Measurements from ENCODE around the gene TNS2.

Gene TNS2

GRCh38 chr12:53053218-53054111, 3.6 kb downstream of the TNS2 start:
- TF ChIP-seq FOXP2 (optimal IDR thresholded peaks at IDR 0.05; ENCODE audit: borderline replicate concordance, extremely low read depth, extremely low read length, insufficient read depth) = no peak
- TF ChIP-seq POLR2AphosphoS5 (IDR thresholded peaks at IDR 0.05; ENCODE audit: low read depth, low read length) = no peak
- no peak for TF ChIP-seq REST (IDR thresholded peaks at IDR 0.05; ENCODE audit: insufficient read depth in 1 of 2, low read depth in 2 of 2, low read length in 2 of 2)
- no peak for TF ChIP-seq TAF1 (IDR thresholded peaks at IDR 0.05; ENCODE audit: borderline replicate concordance, insufficient read depth, low read length)
- TF ChIP-seq SIN3A (IDR thresholded peaks at IDR 0.05; ENCODE audit: borderline replicate concordance, insufficient read depth, low read length) = no peak

DNA sequence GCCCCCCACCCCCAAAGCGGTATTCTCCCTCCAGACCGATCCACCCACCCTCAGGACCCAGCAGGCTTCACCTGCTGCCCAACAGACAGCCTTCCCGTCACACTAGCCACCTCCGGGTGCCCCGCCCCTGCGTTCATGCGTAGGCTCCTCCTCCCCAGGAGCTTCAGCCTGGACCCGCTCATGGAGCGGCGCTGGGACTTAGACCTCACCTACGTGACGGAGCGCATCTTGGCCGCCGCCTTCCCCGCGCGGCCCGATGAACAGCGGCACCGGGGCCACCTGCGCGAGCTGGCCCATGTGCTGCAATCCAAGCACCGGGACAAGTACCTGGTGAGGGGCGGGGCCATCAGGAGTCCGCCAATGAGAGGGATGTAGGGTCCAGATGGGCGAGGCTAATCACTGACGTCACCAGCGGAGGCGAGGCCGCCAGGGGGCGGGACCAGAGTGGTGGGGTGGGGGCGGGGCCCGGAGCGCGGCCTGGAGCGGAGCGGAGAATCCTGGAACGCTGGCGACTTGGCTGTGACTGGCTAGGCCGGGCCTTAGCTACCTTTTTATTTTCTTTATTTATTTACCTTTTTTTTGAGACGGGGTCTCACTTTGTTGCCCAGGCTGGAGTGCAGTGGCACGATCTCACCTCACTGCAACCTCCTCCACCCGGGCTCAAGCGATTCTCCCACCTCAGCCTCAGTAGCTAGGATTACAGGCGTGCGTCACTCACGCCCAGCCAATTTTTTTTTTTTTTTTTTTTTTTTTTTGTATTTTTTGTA, 4.4 kb downstream of the TNS2 start:
- no peak for TF ChIP-seq SIN3A (IDR thresholded peaks at IDR 0.05; ENCODE audit: borderline replicate concordance, insufficient read depth, low read length)
- no peak for TF ChIP-seq REST (IDR thresholded peaks at IDR 0.05; ENCODE audit: insufficient read depth in 1 of 2, low read depth in 2 of 2, low read length in 2 of 2)
- TF ChIP-seq FOXP2 (optimal IDR thresholded peaks at IDR 0.05; ENCODE audit: borderline replicate concordance, extremely low read depth, extremely low read length, insufficient read depth) = no peak
- no peak for TF ChIP-seq TAF1 (IDR thresholded peaks at IDR 0.05; ENCODE audit: borderline replicate concordance, insufficient read depth, low read length)
- no peak; the same call in 1 of the 2 replicates for TF ChIP-seq POLR2AphosphoS5 (IDR thresholded peaks at IDR 0.05; ENCODE audit: low read depth, low read length)

DNA sequence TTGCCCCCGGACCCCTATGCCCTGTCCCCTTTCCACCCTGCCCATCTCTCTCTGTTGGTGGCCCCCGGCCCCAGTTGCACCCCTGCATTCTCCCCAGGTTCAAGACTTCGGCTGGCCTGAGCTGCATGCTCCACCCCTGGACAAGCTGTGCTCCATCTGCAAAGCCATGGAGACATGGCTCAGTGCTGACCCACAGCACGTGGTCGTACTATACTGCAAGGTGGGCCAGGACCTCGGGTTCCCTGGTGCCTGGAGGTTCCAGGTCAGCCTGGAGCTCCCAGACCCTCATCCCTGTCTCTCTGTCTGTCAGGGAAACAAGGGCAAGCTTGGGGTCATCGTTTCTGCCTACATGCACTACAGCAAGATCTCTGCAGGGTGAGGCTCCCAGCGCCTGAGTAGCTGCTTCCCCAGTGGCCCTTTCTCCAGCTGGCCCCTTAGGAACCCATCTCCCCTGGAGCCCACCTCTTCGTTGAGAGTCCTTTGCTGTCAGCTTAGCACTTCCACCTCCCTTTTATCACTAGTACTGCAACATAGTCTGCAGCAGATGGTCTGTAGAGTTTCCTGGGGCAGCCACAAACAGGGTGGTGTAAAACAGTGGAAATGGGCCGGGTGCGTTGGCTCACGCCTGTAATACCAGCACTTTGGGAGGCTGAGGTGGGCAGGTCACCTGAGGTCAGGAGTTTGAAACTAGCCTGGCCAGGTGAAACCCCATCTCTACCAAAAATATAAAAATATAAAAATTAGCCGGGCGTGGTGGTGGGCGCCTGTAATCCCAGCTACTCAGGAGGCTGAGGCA, 5.8 kb downstream of the TNS2 start:
- TF ChIP-seq POLR2AphosphoS5 (IDR thresholded peaks at IDR 0.05; ENCODE audit: low read depth, low read length) = no peak
- no peak for TF ChIP-seq FOXP2 (optimal IDR thresholded peaks at IDR 0.05; ENCODE audit: borderline replicate concordance, extremely low read depth, extremely low read length, insufficient read depth)
- no peak for TF ChIP-seq SIN3A (IDR thresholded peaks at IDR 0.05; ENCODE audit: borderline replicate concordance, insufficient read depth, low read length)
- no peak for TF ChIP-seq REST (IDR thresholded peaks at IDR 0.05; ENCODE audit: insufficient read depth in 1 of 2, low read depth in 2 of 2, low read length in 2 of 2)
- no peak for TF ChIP-seq TAF1 (IDR thresholded peaks at IDR 0.05; ENCODE audit: borderline replicate concordance, insufficient read depth, low read length)

DNA sequence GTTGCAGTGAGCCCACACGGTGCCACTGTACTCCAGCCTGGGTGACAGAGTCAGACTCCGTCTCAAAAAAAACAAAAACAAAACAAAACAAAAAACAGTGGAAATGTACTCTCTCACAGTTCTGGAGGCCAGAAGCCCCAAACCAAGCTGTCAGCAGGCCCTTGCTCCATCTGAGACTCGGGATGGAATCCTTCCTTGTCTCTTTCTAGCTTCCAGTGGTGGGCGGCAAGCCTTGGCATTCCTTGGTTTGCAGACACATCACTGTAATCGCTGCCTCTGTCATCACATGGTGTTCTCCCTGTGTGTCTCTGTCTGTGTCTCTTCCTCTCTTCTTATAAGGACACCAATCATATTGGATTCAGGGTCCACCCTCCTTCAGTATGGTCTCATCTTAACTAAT, 6.4 kb downstream of the TNS2 start:
- TF ChIP-seq SIN3A (IDR thresholded peaks at IDR 0.05; ENCODE audit: borderline replicate concordance, insufficient read depth, low read length) (no peak), POLR2AphosphoS5 (IDR thresholded peaks at IDR 0.05; ENCODE audit: low read depth, low read length) (no peak), REST (IDR thresholded peaks at IDR 0.05; ENCODE audit: insufficient read depth in 1 of 2, low read depth in 2 of 2, low read length in 2 of 2) (no peak), TAF1 (IDR thresholded peaks at IDR 0.05; ENCODE audit: borderline replicate concordance, insufficient read depth, low read length) (no peak), FOXP2 (optimal IDR thresholded peaks at IDR 0.05; ENCODE audit: borderline replicate concordance, extremely low read depth, extremely low read length, insufficient read depth) (no peak)

Data from PFSK-1 (cell line).